Ishikawa (cell line): ENCODE measurements around the gene KATNB1.

Experiments used
- CEBPB ChIP-seq: IDR thresholded peaks from 2 replicates; pipeline ENCODE4 v1.6.1; 2012
- CREB1 ChIP-seq: IDR thresholded peaks from 2 replicates; pipeline ENCODE4 v1.6.1; 2012; ENCODE audit warnings: low read depth
- EGR1 ChIP-seq: IDR thresholded peaks from 2 replicates; pipeline ENCODE4 v1.6.1; 2012
- EP300 ChIP-seq: IDR thresholded peaks from 2 replicates; pipeline ENCODE4 v1.6.1; 2012; ENCODE audit warnings: borderline replicate concordance
- FOXM1 ChIP-seq: IDR thresholded peaks from 2 replicates; pipeline ENCODE4 v1.6.1; 2012; ENCODE audit warnings: low read depth, borderline replicate concordance
- NFIC ChIP-seq: IDR thresholded peaks from 2 replicates; pipeline ENCODE4 v1.6.1; 2012
- RAD21 ChIP-seq: IDR thresholded peaks from 2 replicates; pipeline ENCODE4 v1.6.1; 2012; ENCODE audit warnings: low read depth
- TAF1 ChIP-seq: IDR thresholded peaks from 2 replicates; pipeline ENCODE4 v1.6.1; 2012; ENCODE audit warnings: low read depth, mild to moderate bottlenecking
- TCF12 ChIP-seq: IDR thresholded peaks from 2 replicates; pipeline ENCODE4 v1.6.1; 2012; ENCODE audit warnings: low read depth
- TEAD4 ChIP-seq: IDR thresholded peaks from 2 replicates; pipeline ENCODE4 v1.6.1; 2012
- YY1 ChIP-seq: IDR thresholded peaks from 2 replicates; pipeline ENCODE4 v1.6.1; 2012; ENCODE audit warnings: low read depth
- ZBTB7A ChIP-seq: IDR thresholded peaks from 2 replicates; pipeline ENCODE4 v1.6.1; 2012; ENCODE audit warnings: low read depth
- TF ChIP-seq, protein P1 (sequence below): IDR thresholded peaks from 2 replicates; pipeline ENCODE4 v1.6.1; 2012; ENCODE audit warnings: low read depth, mild to moderate bottlenecking
- TF ChIP-seq, protein P2 (sequence below): IDR thresholded peaks from 2 replicates; pipeline ENCODE4 v1.6.1; 2012
- TF ChIP-seq, protein P3 (sequence below): IDR thresholded peaks from 2 replicates; pipeline ENCODE4 v1.6.1; 2012

KATNB1 gene

DNA sequence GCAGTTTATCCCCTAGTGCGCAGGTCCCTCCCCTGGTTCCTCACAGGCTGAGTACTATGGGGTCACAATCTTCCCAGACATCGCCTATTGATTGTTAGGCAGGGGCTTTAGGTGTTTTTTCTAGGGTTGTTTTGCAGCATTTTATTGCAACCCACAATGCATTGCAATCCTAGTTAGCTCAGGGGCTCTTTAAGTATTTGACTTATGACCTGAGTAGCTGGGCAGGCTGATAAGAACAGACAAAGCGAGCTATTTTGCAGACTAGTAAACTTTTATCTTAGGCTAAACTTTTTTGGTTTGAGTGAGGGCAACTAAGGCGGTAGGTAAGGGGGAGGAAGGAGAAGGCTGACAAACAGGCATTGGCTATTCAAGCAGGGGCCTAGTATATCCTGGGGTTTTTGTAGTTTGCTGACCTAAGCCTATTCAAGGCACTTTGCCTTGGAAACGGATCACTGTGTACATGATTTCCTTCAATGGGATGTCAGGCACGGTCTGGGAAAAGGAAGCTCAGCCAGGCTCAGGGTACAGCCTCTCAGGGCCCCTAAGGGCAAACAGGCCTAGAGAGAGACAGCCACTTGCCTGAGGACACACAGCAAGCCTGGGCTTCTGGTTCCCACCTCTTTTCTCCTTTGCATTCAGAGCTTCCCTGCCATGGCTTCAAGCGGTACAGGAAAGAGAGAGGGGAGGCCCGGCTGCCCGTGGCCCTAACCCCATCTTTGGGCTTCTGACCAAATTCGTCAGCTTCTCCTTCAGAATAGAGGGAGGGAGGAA, 34.6 kb upstream of the KATNB1 start:
- no peak for TF ChIP-seq TAF1
- no peak for TF ChIP-seq CREB1
- no peak for TF ChIP-seq TCF12
- TF ChIP-seq NFIC: no peak
- no peak for TF ChIP-seq TEAD4
- TF ChIP-seq RAD21: no peak
- TF ChIP-seq EP300: no peak
- no peak for TF ChIP-seq EGR1
- TF ChIP-seq, protein P1, sequence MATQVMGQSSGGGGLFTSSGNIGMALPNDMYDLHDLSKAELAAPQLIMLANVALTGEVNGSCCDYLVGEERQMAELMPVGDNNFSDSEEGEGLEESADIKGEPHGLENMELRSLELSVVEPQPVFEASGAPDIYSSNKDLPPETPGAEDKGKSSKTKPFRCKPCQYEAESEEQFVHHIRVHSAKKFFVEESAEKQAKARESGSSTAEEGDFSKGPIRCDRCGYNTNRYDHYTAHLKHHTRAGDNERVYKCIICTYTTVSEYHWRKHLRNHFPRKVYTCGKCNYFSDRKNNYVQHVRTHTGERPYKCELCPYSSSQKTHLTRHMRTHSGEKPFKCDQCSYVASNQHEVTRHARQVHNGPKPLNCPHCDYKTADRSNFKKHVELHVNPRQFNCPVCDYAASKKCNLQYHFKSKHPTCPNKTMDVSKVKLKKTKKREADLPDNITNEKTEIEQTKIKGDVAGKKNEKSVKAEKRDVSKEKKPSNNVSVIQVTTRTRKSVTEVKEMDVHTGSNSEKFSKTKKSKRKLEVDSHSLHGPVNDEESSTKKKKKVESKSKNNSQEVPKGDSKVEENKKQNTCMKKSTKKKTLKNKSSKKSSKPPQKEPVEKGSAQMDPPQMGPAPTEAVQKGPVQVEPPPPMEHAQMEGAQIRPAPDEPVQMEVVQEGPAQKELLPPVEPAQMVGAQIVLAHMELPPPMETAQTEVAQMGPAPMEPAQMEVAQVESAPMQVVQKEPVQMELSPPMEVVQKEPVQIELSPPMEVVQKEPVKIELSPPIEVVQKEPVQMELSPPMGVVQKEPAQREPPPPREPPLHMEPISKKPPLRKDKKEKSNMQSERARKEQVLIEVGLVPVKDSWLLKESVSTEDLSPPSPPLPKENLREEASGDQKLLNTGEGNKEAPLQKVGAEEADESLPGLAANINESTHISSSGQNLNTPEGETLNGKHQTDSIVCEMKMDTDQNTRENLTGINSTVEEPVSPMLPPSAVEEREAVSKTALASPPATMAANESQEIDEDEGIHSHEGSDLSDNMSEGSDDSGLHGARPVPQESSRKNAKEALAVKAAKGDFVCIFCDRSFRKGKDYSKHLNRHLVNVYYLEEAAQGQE: no peak
- TF ChIP-seq, protein P2, sequence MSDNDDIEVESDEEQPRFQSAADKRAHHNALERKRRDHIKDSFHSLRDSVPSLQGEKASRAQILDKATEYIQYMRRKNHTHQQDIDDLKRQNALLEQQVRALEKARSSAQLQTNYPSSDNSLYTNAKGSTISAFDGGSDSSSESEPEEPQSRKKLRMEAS: no peak
- no peak for TF ChIP-seq YY1
- no peak for TF ChIP-seq ZBTB7A
- no peak for TF ChIP-seq FOXM1

DNA sequence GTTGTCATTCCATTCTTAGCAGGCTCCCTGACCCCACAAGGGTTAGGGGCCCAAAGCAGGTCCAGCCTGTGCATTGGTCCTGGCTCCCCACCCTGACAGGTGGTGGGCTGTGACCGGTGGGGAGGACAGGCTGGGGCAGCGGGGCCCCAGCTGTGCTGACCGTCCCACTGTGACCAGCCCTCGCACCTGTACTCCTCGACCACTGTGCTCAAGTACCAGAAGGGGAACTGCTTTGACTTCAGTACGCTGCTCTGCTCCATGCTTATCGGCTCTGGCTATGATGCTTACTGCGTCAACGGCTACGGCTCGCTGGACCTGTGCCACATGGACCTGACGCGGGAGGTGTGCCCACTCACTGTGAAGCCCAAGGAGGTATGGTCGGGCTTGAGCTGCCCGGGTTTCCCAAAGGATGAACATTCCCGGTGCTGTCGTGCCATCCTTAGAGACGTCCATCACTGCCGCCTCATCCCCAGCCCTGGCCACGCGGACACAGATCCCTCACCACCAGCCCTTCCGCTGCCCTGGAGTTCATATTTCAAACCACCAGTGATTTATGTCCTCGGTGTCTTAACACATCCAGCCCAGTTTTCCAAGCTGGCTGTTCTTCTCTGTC, 33.7 kb upstream of the KATNB1 start:
- no peak for TF ChIP-seq YY1
- no peak for TF ChIP-seq ZBTB7A
- TF ChIP-seq TEAD4: no peak
- TF ChIP-seq CREB1: no peak
- TF ChIP-seq EGR1: no peak
- no peak for TF ChIP-seq CEBPB
- no peak for TF ChIP-seq TAF1
- no peak for TF ChIP-seq EP300
- TF ChIP-seq, protein P3, sequence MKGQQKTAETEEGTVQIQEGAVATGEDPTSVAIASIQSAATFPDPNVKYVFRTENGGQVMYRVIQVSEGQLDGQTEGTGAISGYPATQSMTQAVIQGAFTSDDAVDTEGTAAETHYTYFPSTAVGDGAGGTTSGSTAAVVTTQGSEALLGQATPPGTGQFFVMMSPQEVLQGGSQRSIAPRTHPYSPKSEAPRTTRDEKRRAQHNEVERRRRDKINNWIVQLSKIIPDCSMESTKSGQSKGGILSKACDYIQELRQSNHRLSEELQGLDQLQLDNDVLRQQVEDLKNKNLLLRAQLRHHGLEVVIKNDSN: no peak
- TF ChIP-seq, protein P1: no peak
- no peak for TF ChIP-seq RAD21
- no peak for TF ChIP-seq FOXM1
- TF ChIP-seq NFIC: no peak
- TF ChIP-seq TCF12: no peak
- TF ChIP-seq, protein P2: no peak

DNA sequence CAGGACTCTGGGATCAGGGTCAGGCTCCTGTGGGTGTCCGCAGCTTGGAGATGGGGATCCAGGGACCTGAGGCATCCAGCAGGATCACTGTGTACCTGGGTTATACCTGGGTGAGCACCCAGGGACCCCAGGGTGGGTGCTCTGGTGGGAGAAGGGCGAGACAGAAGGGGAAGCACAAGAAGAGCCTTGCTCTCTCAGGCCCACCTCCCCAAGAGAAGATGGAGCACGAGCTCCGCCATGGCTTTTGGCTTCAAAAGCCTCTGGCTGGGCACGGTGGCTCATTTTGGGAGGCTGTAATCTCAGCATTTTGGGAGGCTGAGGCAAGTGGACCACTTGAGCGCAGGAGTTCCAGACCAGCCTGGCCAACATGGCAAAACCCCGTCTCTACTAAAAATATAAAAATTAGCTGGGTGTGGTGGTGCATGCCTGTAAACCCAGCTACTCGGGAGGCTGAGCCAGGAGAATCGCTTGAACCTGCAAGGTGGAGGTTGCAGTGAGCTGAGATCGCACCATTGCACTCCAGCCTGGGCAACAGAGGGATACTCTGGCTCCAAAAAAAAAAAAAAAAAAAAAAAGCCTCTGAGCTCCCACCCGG, 32.1 kb upstream of the KATNB1 start:
- no peak for TF ChIP-seq TAF1
- no peak for TF ChIP-seq RAD21
- no peak for TF ChIP-seq TEAD4
- no peak for TF ChIP-seq NFIC
- no peak for TF ChIP-seq FOXM1
- TF ChIP-seq, protein P3: no peak
- TF ChIP-seq, protein P2: no peak
- no peak for TF ChIP-seq EGR1
- TF ChIP-seq EP300: no peak
- TF ChIP-seq ZBTB7A: no peak
- TF ChIP-seq YY1: no peak
- TF ChIP-seq, protein P1: no peak
- no peak for TF ChIP-seq TCF12
- no peak for TF ChIP-seq CEBPB
- TF ChIP-seq CREB1: no peak
